SK-N-MC (cell line): ENCODE data around the gene CCDC196.

Source experiments
- DNase-seq: peaks from one replicate; pipeline ENCODE4 v3.0.0-alpha.2; 2011; ENCODE audit warnings: low read depth, low spot score
- H3K27ac ChIP-seq: fragments of 200-600 bp; sonication (generic); 2 replicates; pipeline ENCODE4 v1.5.1; 2016; ENCODE audit warnings: mixed run types
- H3K36me3 ChIP-seq: fragments of 200-600 bp; sonication (generic); 2 replicates; pipeline ENCODE4 v1.6.1; 2017; ENCODE audit warnings: antibody characterized with exemption, low read length, mixed read lengths; ENCODE audit not compliant: insufficient read depth
- H3K4me3 ChIP-seq: fragments of 200-600 bp; sonication (generic); 2 replicates; pipeline ENCODE4 v1.5.1; 2016
- H3K9ac ChIP-seq: fragments of 200-600 bp; sonication (generic); 2 replicates; pipeline ENCODE4 v1.8.0; 2017; ENCODE audit warnings: mixed run types, mixed read lengths; ENCODE audit not compliant: insufficient read length
- H3K9me3 ChIP-seq: fragments of 200-600 bp; sonication (generic); 2 replicates; pipeline ENCODE4 v1.6.1; 2017; ENCODE audit warnings: low read depth, mild to moderate bottlenecking, antibody characterized with exemption, low read length, moderate library complexity, mixed read lengths
- EZH2 ChIP-seq: fragments of 200-600 bp; sonication (generic); IDR thresholded peaks from one replicate; pipeline ENCODE4 v1.6.1; 2017; ENCODE audit warnings: antibody characterized with exemption
- FOXP2 ChIP-seq: optimal IDR thresholded peaks from 2 replicates; pipeline ENCODE3; 2011; ENCODE audit warnings: mild to moderate bottlenecking, moderate library complexity; ENCODE audit not compliant: insufficient read depth; ENCODE audit errors: extremely low read length, control extremely low read depth
- POLR2AphosphoS5 ChIP-seq: IDR thresholded peaks from 2 replicates; pipeline ENCODE4 v1.6.1; 2012; ENCODE audit warnings: mild to moderate bottlenecking, low read depth, low read length, borderline replicate concordance

Gene CCDC196, protein sequence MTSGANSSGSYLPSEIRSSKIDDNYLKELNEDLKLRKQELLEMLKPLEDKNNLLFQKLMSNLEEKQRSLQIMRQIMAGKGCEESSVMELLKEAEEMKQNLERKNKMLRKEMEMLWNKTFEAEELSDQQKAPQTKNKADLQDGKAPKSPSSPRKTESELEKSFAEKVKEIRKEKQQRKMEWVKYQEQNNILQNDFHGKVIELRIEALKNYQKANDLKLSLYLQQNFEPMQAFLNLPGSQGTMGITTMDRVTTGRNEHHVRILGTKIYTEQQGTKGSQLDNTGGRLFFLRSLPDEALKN

DNA sequence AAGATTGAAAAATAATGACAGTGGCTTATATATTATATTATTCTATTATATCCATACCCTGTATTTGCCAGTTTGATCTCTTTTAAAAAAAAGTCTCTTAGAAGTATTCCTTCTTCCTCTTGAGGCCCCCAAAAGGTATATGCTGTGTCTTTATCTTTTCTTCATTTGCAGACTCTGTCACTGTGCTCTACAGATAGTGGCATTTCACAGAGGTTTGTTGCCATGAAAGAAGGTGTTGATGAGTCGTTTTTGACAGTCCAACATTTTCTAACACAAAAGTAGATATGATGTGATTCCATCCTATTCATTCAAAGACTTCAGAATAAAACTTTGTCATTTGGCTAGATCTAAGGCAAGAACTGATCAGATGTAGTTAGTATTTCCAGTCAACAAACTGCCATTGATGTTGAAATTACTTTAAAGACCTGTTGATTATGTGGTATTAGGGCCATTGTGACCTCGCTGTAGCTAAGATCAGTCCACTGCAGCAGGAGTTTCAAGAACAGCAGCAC, at the start of gene CCDC196:
TSS of gene CCDC196 (plus strand) at position 462 of the 512 bp plus-strand sequence. CDS start 132 bp downstream, outside the sequence.
- Histone ChIP-seq H3K27ac (no peak within 1 kb of the TSS), H3K4me3 (no peak within 1 kb of the TSS), H3K9ac (no peak within 1 kb of the TSS), H3K9me3 (no peaks in the 10 kb centered on the region), H3K36me3 (no peaks in the 10 kb centered on the region)
- TF ChIP-seq EZH2: no peak
- TF ChIP-seq POLR2AphosphoS5: no peak
- TF ChIP-seq FOXP2: no peak
- no peak for DNase-seq

- Histone ChIP-seq H3K27ac (no peak overlapping the region), H3K36me3 (no peaks in the 10 kb centered on the region), H3K4me3 (no peak overlapping the region), H3K9ac (no peak overlapping the region), H3K9me3 (peaks cover 3% of the 10 kb centered on the region; the same call in 1 of the 2 replicates)
- no peak for TF ChIP-seq POLR2AphosphoS5
- TF ChIP-seq FOXP2: no peak
- TF ChIP-seq EZH2: no peak
- no peak for DNase-seq
Measured at GRCh38 chr14:66440801-66441200, 45.4 kb upstream of the CCDC196 start.

DNA sequence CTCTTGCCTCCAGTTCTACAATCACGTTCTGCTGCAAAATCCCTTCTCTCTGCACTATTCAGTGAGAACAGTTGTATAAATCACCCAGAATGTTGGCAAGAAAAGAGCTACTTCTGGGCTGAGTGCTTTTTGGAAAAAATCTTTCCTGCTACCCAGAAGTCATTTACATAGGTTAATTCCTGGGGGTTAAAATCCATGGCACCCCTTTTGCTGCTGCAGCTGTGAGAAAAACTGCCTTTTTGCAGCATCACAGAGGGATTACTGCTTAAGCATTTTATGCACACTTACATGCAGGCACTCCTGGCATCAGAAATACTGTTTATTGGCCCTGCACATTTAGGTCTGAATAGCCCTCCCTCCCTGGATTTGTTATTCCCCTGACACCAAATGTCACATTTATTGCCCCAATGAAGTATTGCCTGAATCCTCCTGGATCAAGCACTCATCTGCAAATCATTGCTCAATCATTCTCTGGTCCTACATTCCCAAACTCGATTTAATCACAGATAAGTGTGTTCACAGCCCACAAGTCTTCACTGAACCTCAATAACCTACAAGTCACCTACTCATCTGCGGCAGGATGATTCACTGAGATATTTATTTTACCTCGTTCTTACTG, 43.1 kb upstream of the CCDC196 start:
- Histone ChIP-seq H3K27ac (no peak overlapping the region), H3K4me3 (no peak overlapping the region), H3K9ac (no peak overlapping the region), H3K36me3 (no peaks in the 10 kb centered on the region), H3K9me3 (peaks cover 3% of the 10 kb centered on the region; the same call in 1 of the 2 replicates)
- no peak for TF ChIP-seq POLR2AphosphoS5
- no peak for DNase-seq

DNA sequence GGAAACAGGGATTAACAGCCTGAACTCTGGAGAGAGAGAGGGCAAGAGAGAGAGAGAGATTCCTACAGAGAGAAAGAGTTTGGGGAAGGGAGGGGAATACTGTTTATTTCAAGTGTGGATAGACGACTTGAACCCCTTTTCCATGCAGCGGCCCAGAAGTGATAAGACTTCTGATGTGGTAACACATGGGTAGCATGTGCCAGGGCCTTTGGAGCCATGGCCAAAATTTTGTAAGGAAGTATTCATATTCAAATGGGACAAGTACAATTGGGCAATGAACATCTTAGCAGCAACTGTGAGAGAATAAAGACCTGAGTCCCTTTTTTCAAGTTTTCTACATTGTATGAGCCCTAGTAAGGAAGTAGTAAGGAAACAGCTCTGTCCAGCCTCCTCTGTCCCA, 42.4 kb upstream of the CCDC196 start:
- H3K4me3 ChIP-seq: no peak overlapping the region

GRCh38 chr14:66444271-66444927, 41.8 kb upstream of the CCDC196 start:
- H3K9me3 ChIP-seq: peaks cover 3% of the 10 kb centered on the region; the same call in 1 of the 2 replicates
- no peaks in the 10 kb centered on the region for H3K36me3 ChIP-seq
- no peak overlapping the region for H3K9ac ChIP-seq
- no peak for DNase-seq
- TF ChIP-seq POLR2AphosphoS5 (no peak), FOXP2 (no peak), EZH2 (no peak)
- H3K27ac ChIP-seq: no peak overlapping the region
- no peak overlapping the region for H3K4me3 ChIP-seq

More for the DNA sequence above, 42.4 kb upstream of the CCDC196 start:
- TF ChIP-seq FOXP2 (no peak), POLR2AphosphoS5 (no peak), EZH2 (no peak)
- Histone ChIP-seq H3K9me3 (peaks cover 3% of the 10 kb centered on the region; the same call in 1 of the 2 replicates), H3K36me3 (no peaks in the 10 kb centered on the region), H3K9ac (no peak overlapping the region), H3K27ac (no peak overlapping the region)
- no peak for DNase-seq

DNA sequence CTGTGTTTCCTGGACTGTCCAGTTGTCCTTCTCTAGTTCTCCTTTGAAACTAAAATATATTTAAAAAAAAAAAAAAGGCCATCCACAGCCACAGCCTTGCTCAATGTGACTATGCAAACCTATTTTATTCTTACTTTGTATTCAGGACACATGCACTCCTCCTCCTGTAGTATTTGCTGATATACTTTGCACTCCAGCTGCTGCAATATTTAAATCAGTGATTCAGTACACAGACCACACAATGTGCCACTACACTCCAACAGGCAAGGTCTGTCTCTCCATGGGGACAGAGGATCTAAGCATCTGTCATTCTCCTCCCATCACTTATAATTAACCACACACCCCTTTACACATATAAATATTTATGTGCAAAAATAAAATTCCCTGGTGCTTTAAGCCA, 40.2 kb upstream of the CCDC196 start:
- TF ChIP-seq EZH2: no peak
- TF ChIP-seq POLR2AphosphoS5: no peak
- TF ChIP-seq FOXP2: no peak
- no peak for DNase-seq
- H3K27ac ChIP-seq: no peak overlapping the region
- no peak overlapping the region for H3K4me3 ChIP-seq
- H3K36me3 ChIP-seq: no peaks in the 10 kb centered on the region
- H3K9me3 ChIP-seq: no peaks in the 10 kb centered on the region
- H3K9ac ChIP-seq: no peak overlapping the region

DNA sequence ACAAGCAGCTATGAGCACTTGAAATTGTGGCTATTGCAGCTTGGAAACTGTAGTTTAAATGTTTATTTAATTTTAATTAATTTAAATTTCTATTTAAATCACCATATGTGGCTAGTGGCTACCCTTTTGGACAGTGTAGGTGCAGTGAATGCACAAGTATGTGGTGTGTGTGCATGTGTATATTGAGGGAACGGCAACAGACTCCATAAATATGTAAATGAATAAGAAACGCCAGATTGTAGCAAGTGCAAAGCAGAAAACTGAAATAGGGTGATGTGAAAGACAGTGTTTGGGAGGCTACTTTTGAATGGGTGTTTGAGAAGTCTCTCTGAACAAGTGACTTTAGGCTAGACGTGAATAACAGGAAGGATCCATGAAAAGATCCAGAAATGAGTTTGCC, 32.7 kb upstream of the CCDC196 start:
- no peak for DNase-seq
- Histone ChIP-seq H3K27ac (no peak overlapping the region), H3K9me3 (no peaks in the 10 kb centered on the region), H3K9ac (no peak overlapping the region), H3K36me3 (no peaks in the 10 kb centered on the region), H3K4me3 (no peak overlapping the region)
- TF ChIP-seq FOXP2: no peak
- no peak for TF ChIP-seq POLR2AphosphoS5
- no peak for TF ChIP-seq EZH2

DNA sequence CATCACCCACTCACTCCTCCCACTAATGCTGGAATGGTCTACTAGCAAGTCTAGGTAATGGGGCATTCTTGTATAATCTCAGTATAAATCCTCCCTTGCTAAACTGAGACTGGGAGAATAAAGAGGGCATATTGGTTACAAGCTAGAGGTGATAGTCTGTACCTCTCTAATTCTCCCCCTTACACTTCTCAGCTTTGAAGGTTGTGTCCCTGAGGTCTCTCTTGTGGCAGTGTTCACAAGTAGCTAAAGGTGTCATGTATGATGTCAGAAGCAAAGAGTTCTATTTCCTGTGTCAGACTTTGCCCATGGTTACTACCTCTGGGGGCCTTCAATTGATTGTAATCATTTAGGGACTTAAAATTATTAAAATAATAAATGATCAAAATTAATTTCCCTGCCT, 26.6 kb upstream of the CCDC196 start:
- no peak overlapping the region for H3K4me3 ChIP-seq
- no peaks in the 10 kb centered on the region for H3K9me3 ChIP-seq
- no peaks in the 10 kb centered on the region for H3K36me3 ChIP-seq
- TF ChIP-seq POLR2AphosphoS5 (no peak), FOXP2 (no peak), EZH2 (no peak)
- H3K9ac ChIP-seq: no peak overlapping the region
- H3K27ac ChIP-seq: no peak overlapping the region
- DNase-seq: no peak

GRCh38 chr14:66464261-66464660, 21.9 kb upstream of the CCDC196 start:
- H3K9ac ChIP-seq: no peak overlapping the region
- no peaks in the 10 kb centered on the region for H3K9me3 ChIP-seq
- DNase-seq: no peak
- no peak overlapping the region for H3K4me3 ChIP-seq
- no peak overlapping the region for H3K27ac ChIP-seq
- no peaks in the 10 kb centered on the region for H3K36me3 ChIP-seq
- TF ChIP-seq POLR2AphosphoS5: no peak
- no peak for TF ChIP-seq FOXP2
- TF ChIP-seq EZH2: no peak
